HG03442 (cell line): ENCODE results near the gene TM4SF20.
A peak's percentile ranks its signal among the peaks of the same experiment; 100 is the strongest.
"Not testable (repeated sequence)": the region's sequence is repeated elsewhere in the genome, so short reads cannot be mapped to it uniquely, and the experiment has no call there.

Source experiments
- ATAC-seq: cut with Tn5 transposase; IDR thresholded peaks from one replicate; pipeline ENCODE4 v1.9.1; 2021; ENCODE audit warnings: mild to moderate bottlenecking, moderate library complexity; ENCODE audit not compliant: unreplicated experiment

The TM4SF20 gene

DNA sequence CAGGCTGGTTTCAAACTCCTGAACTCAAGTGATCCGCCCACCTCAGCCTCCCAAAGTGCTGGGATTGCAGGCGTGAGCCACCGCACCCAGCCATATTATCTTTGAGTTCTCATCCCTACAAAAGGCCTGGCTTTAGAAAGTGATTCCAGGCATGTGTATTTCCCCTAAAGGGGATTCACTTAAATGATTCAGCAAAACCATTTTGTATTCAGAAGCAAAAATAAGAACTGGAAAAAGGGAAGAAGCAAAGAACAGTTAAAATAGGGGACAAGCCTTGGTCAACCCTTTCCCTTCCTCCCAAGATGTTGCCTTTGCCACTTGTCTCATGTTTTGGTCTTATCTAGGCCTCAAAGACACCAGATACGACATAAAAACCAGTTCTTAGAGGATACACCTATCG, 10.5 kb downstream of the TM4SF20 start:
- no peak for ATAC-seq

DNA sequence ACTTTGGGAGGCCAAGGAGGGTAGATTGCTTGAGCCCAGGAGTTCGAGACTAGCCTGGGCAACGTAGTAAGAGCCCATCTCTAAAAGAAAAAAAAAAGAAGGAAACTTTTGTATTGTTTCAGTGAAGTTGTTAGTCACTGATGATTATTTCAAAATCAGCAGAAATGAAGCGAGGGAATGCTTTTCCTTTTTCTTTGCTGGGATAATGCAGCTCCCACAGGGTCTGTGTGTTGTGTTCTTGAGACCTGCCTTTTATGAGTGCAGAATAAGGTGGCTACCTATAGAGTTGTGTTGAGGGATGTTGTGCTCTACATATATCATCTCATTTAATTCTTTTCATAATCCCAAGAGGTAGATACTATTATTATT, 11.7 kb downstream of the TM4SF20 start:
- no peak for ATAC-seq

DNA sequence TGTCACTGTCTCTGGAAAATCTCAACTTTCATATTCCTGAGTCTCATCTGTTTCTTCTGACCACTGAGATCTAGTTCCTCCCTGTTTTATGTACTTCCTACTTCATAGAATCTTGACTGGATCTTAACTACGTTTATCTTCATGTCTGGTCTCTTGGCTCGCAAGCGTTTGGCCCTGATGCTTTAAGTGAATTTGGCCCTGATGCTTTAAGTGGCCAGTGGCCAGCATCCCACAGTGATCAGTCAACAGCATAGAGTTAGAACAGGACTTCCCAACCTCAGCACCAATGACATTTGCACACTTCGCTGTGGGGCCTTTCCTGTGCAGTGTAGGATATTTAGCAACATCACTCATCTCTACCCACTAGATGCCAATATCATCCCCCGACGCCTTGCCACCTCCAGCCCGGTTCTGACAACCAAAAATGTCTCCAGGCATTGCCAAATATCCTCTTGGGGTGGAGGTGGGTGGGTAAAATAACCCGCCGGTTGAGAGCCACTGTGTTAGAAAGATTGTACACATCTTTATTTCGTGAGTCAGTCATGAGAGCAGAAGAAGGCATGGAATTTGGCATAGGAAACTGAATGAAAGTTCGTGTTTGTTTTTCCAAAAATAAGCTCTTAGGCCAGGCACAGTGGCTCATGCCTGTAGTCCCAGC, 12.2 kb downstream of the TM4SF20 start:
- no peak for ATAC-seq

DNA sequence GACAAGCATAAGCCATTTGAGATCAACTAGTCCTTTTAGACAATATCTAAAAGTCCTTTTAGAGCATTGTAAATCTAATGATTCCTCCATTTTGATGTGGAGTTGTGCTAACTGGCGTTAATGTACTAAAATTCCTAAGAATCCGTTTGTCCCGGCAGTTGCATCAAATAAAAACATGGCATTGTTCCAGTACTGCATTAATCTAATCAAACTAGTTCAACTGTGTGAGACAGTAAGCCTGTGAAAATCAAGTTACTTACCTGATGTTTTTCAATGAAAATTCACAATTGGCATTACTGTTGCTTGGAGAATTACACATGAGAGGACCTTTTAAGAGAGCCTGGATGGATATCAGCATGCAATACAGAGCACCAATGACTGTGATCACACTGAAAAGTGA, 13.3 kb downstream of the TM4SF20 start:
- ATAC-seq, result no peak

DNA sequence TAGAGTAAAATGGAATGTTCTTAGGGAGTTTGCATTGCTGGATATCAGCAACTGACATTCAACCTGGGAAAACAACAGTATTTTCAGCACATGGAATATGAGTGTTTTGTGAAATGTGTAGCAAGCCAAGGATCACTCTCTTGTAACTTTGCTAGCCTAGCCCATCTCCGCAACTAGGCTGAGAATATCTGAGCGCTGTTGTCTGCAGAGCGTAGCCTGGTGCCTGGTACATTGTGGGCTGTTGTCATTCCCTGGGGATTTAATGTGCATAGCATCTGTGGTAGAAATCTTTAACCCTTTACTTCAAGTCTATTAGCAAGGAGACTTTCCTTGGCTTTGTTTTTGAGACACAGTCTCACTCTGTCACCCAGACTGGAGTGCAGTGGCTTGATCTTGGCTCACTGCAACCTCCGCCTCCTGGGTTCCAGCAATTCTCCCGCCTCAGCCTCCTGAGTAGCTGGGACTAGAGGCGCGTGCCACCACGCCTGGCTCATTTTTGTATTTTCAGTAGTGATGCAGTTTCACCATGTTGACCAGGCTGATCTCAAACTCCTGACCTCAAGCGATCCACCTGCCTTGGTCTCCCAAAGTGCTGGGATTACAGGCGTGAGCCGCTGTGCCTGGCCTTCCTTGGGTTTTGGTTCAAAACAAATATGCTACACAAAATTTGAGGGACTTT, 14.4 kb downstream of the TM4SF20 start:
- ATAC-seq, result not testable (repeated sequence)

DNA sequence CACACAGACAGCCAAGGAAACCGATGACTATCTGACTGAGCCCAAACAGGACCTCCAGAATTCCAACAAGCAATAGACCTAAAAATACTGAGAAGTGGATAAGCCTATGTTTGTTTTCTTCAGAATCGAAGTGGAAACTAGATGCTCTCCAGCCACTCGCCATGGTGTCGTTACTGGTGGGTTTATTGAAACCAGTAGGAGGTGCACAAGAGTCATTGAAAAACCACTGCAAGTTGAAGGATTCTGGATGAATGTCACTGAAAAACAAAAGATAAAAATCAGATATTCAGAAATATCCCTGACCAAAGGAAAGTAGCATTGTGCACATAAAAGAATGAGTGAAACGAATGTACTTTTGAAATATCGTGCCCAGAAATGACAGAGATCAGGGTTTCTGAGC, 15.3 kb downstream of the TM4SF20 start:
- ATAC-seq, result no peak

DNA sequence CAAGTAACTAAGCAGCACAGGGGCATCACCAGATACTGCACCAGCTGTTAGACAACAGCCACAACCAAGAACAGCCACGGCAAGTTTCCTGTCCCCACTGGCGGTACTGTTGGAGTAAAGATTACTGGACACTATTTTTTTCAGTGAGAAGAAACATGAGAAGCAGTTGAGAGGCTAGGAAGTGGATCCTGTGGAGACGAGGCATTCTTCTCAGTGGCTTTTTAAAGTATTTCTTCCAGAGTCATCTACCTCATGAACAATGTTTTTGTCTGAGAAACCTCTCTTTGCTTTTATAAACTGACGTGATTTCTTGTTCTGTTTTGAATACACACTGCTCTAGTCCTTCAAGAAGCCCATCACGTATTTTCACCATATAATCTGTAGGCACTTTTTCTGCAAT, 18.8 kb downstream of the TM4SF20 start:
- ATAC-seq, result no peak

DNA sequence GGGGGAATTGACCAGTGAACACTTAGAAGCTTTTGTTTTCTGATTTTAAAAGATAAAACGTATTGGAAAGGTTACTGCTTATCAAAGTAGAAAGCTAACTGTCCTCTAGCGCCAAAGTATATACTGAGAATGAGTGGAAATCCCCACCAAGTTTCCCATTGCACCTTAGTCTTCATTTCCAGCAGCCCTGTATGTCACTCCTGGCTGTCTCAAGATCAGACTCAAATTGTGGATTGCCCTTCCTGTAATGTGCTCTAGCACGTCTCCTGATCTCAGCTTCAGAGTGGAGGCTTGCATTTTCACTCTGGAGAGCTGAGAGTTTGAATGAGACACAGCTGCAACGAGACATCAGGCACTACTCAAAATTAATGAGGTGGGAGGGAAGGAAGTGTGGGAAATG, 27.5 kb downstream of the TM4SF20 start:
- ATAC-seq, result peak; percentile 86

DNA sequence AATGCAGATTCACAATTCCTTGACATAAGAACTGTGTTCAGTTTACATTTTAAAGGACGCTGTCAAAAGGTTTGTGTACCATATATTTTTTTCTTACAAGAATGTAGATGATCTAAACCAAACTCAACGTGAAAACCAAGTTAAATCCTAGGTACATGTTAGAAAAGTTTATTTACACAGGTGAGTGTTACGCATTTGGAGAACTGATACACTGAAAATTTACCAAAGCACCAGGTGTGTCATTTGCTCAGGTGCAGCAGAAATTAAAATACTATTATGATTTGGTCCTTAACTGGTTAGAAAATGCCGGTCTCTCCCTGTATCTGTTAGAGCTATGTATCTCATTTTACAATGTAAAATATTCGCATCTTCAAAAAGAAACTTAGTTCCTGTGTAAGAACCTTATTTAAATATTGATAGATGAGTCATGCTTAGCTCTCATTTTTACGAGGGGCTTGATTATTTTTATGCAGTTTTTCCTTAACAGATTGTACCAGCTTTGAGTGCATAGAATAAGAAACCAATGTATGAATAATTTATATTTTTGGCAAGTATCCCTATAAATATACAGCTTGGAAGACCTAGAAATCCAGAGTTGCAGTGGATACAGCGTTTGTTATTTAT, 29.0 kb downstream of the TM4SF20 start:
- ATAC-seq, result no peak

DNA sequence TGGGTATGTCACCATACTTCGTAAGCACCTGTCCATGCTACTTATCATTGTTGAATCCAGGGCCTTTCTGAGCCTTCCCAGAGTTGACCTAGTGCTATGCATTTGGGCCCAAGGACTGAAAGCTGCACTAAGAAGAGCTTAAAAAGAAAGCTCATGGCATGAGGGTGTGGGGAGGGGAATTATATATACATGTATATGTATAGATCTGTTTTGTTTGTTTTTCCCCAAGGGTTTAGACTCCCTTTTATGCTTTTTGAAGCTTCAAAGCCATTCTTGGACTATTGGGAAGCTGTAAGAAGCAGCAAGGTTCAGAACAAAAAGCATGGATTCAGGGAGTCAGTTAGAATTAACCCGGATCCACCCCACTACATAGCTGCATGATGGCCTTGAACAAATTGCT, 30.8 kb downstream of the TM4SF20 start:
- no peak for ATAC-seq

DNA sequence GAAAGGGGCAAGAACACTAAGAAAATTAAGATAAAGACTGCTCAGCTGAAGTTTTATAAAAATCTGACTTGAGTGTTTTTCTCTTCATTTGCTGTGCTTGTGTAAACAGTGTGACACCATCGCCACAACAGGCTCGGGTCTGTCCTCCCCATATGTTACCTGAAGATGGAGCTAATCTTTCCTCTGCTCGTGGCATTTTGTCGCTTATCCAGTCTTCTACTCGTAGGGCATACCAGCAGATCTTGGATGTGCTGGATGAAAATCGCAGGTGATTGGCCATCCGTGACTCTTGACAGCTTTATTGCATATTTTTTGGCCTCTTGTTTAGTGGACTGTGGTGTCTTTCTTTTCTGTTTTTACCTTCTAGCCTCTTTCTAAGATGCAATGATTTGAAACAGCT, 32.0 kb downstream of the TM4SF20 start:
- no peak for ATAC-seq

DNA sequence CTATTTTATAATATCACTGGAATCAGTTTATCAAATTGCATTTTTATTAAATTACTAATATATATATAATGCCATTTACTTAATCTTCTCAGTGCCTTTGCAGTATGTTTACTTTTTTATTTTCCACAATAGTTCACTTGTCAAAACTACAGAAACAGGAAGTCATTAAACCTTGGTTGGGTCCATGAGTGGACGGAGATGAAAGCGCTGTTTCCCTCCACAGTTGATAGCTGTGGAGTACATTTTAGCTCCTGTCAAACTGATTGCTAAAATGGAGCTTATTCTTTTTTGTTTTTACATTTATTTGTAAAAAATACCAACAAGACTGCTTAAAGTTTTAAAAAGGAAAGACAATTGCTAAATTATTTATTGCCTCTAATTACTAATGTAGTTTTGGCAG, 34.9 kb downstream of the TM4SF20 start:
- ATAC-seq, result no peak

DNA sequence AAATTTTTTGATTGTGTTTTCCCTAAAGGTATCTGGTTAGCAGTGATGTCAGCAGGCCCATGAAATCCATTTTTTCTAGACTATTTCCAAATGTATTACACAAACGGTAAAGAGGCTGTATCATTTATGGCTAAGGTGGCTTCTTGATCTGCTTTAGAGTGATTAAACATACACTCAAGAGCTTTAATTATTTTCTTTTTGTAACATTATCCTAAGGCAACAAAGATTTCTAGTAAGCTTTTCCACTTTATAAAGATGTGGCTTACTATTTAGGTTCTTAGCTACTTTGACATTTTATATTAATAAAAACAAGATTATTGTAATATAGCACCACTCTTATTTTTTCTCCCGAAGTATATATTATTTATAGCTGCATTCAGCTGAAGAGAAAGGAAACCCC, 37.6 kb downstream of the TM4SF20 start:
- no peak for ATAC-seq

DNA sequence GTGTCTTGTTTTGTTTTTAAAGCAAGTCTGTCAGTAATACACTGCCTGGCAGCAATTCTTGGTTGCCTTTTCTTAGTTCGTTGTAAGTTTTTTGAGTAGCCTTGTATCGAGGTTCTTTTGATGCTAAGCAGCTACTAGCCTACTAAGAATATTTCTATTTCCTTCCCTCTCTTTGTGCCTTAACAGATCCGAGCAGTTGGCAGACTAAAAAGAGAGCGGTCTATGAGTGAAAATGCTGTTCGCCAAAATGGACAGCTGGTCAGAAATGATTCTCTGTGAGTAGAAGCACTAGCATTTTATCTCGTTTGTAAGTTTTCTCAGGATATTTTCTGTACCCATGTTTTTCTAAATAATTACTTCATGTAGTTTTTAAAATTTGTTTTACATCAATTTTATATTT, 39.0 kb downstream of the TM4SF20 start:
- no peak for ATAC-seq

DNA sequence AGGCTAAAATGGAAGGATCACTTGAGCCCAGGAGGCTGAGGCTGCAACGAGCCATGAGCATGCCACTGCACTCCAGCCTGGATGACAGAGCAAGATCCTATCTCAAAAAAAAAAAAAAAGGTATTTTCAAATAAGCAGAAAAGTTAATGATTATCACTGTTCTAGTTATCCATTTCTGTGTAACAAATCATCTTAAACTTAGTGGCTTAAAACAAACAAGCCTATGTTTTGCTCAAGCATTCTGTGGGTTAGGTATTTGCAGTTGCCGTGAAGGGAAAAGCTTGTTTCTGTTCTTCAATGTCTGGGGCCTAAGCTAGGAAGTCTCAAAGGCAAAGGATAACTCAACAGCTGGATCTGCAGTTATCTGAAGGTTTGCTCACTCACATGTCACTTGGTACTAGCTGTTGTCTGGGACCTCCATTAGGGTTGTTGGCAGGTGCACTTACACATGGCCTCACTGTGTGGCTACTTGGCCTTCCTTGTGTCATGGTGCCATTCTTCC, 40.0 kb downstream of the TM4SF20 start:
- ATAC-seq, result no peak

DNA sequence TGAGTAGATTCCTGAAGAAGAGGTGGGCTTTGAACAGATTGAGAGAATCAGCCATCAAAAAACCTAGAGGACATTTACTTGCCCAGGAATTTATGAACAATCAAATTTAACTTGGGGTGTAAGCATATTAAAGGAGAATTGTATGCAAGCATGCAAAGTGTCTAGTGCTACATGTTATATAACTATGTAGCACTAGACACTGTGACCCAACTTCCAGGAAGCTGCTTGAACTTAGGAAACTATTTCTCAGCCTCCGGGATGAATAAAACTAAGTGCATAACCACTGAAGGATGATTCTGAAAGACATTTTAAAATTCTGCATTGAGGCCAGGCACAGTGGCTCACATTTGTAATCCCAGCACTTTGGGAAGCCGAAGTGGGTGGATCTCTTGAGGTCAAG, 41.7 kb downstream of the TM4SF20 start:
- no peak for ATAC-seq

DNA sequence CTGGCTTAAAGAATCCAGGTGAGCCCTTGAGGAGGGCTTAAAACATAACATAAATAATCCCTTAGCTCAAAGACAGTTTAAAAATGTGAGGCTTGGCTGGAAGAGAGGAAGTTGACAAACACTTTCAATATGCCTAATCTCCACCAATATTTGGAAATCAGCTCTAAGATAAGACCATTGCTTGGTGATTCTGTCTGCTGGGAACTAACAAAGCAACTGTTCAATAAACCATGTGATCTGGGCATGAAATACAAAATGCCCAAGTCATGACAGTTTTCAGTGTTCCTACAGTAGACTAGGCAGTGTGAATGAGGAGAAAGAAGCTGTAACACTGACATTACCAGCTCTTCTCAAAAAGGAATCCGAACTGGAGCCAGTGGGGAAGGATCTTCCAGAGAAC, 43.4 kb downstream of the TM4SF20 start:
- no peak for ATAC-seq

DNA sequence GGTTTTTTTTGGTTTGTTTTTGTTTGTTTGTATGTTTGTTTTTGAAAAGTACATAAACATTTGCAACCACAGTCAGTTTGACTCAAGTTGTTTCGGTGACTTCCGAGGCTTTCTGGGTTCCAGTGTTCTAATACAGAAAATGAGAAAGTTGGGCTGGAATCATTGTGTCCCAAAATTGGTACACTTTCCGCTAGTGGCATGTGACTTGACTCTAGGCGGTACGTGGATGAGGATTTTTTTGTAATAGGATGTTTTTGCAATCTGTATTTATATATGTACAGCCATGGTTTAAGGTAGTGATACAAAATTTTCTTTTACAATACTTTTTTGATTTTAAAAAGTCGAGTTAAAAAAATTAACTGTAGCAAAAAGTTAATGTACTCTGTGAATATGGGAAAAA, 52.3 kb downstream of the TM4SF20 start:
- no peak for ATAC-seq

DNA sequence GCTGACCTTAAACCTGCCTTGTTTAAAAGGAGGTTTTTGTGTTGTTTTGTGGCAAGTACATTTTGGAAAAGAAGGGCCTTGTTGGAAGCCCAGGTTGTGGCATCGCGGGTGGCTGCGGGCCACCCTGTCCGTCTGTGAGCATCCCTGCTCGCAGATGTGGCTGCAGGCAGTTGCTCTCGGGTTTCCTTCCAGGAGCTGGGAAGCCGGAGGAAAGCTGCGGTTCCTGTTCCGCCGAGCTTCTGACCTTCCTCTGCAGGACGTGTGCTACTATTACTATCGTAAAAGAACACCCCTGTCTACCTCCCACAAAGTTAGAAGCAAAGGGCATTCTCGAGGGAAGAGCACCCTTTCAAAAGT, 53.3 kb downstream of the TM4SF20 start:
- ATAC-seq, result no peak

DNA sequence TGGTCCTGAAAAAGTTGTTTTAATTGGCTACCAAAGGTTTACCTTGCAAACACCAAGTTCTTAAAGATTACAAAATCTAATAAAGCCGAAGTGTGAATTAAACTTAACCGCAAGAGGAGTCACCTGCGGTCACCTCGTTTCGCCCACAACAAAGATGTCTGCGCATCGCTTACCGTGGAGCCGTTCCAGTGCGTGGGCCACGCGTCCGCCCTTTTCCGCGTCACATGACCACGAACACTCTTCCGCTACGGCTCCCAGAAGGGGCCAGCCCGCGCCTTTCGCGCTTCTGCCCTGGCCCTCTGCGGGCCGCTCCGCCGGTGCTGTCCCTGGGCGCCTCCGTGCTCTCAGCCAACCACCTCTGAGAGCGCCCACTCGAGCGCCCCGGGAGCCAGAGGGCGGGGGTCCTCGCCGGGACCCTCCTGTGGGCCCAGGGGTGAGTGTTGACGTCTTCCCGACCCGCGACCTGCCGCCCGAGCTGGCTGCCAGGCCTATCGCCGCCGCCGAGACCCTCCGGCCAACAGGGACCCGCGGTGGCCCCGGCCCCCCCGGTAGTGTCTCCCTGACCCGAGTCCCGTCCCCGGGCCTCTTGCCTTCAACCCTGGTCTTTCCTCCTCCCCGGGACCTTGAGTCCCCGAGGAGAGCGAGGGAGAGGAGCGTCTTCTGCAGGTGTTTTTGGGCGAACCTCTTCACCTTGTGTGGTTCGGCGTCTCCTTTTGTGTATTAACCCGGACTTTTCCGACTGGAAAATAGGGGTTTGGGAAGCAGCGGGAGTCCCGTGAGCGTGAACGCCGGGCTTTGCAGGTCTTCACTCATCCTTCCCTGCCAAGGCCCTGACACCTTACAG, 53.9 kb downstream of the TM4SF20 start, which contains the start of gene MFF:
Gene MFF (plus strand): TSS at position 257 of the 844 bp plus-strand sequence. CDS start 5,415 bp downstream, outside the sequence.
- peak; percentile 94 for ATAC-seq

DNA sequence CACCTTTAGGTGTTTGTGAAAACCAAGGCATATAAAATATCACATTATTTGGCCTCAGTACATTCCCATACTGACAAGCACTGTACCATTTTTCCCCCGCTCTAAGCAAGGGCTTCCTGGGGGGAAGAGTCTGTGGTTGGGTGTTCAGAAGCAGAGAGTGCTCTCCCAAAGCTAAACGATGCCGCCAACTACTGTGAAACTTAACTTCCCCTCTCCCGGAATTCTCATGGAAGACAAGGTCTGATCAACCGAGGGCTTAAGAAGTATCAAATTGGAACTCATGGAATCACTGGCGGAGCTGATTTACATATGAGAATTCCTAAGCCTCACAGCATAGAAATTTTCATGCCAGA, 54.5 kb downstream of the TM4SF20 start:
- peak; percentile 20 for ATAC-seq
